ENCODE measurements around the gene MAB21L3. TPM values are rescaled to one million over a fixed set of nuclear protein-coding genes. Genes with fewer than 3 reads are reported as not detected.

MAB21L3 gene
- total RNA-seq, 1 experiment from 2014 or later, result 1.4 TPM

- ChIA-PET CTCF (no interaction called here), POLR2A (ENCODE audit: unreplicated experiment) (no interaction called here)
- Histone ChIP-seq H3K4me3 (ENCODE audit: low read length) (no peak overlapping the region), H3F3A (ENCODE audit: low read length, unreplicated experiment) (no peaks in the 10 kb centered on the region), H3K27ac (ENCODE audit: low read length) (no peak overlapping the region), H3K4me1 (ENCODE audit: insufficient read depth, low read length) (peaks cover 10% of the 10 kb centered on the region), H4K20me1 (ENCODE audit: low read length) (no peaks in the 10 kb centered on the region), H3K4me2 (ENCODE audit: low read length) (no peak overlapping the region), H3K9ac (ENCODE audit: low read length) (no peak overlapping the region), H3K79me2 (ENCODE audit: low read length) (no peaks in the 10 kb centered on the region), H3K27me3 (ENCODE audit: low read length) (no peaks in the 10 kb centered on the region), H3K9me3 (ENCODE audit: low read length) (peaks cover 15% of the 10 kb centered on the region; the same call in 1 of the 2 replicates), H3K9me2 (replicated peaks; ENCODE audit: low read length) (no peaks in the 10 kb centered on the region), H2AFZ (ENCODE audit: low read length) (no peak overlapping the region), H3K36me3 (ENCODE audit: low read depth, low read length) (no peaks in the 10 kb centered on the region)
- TF ChIP-seq EZH2 (IDR thresholded peaks at IDR 0.05; ENCODE audit: low read length, unreplicated experiment) (no peak), CTCF (conservative IDR thresholded peaks at IDR 0.05; ENCODE audit: low read depth, low read length) (no peak)
- no TSS peak for BruUV-seq (replicated peaks)
- ATAC-seq (no peak), DNase-seq (no peak)
- intact Hi-C loops (cut with micrococcal nuclease), result no loop called here
Observed at GRCh38 chr1:116091083-116091482, 20.1 kb upstream of the MAB21L3 start.

- H3K36me3 ChIP-seq (ENCODE audit: low read depth, low read length), result no peaks in the 10 kb centered on the region
- H3K4me3 ChIP-seq (ENCODE audit: low read length), result no peak overlapping the region
- no TSS peak for BruUV-seq (replicated peaks)
- H2AFZ ChIP-seq (ENCODE audit: low read length), result peak overlapping the region; percentile 37; the same call in 1 of the 2 replicates
- no peaks in the 10 kb centered on the region for H3K27me3 ChIP-seq (ENCODE audit: low read length)
- no peak; the same call in 1 of the 2 replicates for ATAC-seq
- no peaks in the 10 kb centered on the region for H3K79me2 ChIP-seq (ENCODE audit: low read length)
- H3K27ac ChIP-seq (ENCODE audit: low read length), result no peak overlapping the region
- peaks cover 15% of the 10 kb centered on the region; the same call in 1 of the 2 replicates for H3K9me3 ChIP-seq (ENCODE audit: low read length)
- no peaks in the 10 kb centered on the region for H3F3A ChIP-seq (ENCODE audit: low read length, unreplicated experiment)
- DNase-seq, result peak; percentile 41
- no peak overlapping the region for H3K4me2 ChIP-seq (ENCODE audit: low read length)
- H3K9me2 ChIP-seq (replicated peaks; ENCODE audit: low read length), result no peaks in the 10 kb centered on the region
- H4K20me1 ChIP-seq (ENCODE audit: low read length), result no peaks in the 10 kb centered on the region
- CTCF ChIA-PET, result no interaction called here
- peaks cover 10% of the 10 kb centered on the region for H3K4me1 ChIP-seq (ENCODE audit: insufficient read depth, low read length)
- no peak for TF ChIP-seq EZH2phosphoT487 (IDR thresholded peaks at IDR 0.05; ENCODE audit: borderline replicate concordance, low read length)
- no peak for TF ChIP-seq EZH2 (IDR thresholded peaks at IDR 0.05; ENCODE audit: low read length, unreplicated experiment)
- no peak for TF ChIP-seq CTCF (conservative IDR thresholded peaks at IDR 0.05; ENCODE audit: low read depth, low read length)
- intact Hi-C loops (cut with micrococcal nuclease), result no loop called here
- no peak overlapping the region for H3K9ac ChIP-seq (ENCODE audit: low read length)
- POLR2A ChIA-PET (ENCODE audit: unreplicated experiment), result no interaction called here
Observed at GRCh38 chr1:116092752-116093489, 18.3 kb upstream of the MAB21L3 start.

- CTCF ChIA-PET, result no interaction called here
- H3K9ac ChIP-seq (ENCODE audit: low read length), result no peak overlapping the region
- H3K36me3 ChIP-seq (ENCODE audit: low read depth, low read length), result no peaks in the 10 kb centered on the region
- TF ChIP-seq EZH2 (IDR thresholded peaks at IDR 0.05; ENCODE audit: low read length, unreplicated experiment), result no peak
- no peak for TF ChIP-seq EZH2phosphoT487 (IDR thresholded peaks at IDR 0.05; ENCODE audit: borderline replicate concordance, low read length)
- no peak for TF ChIP-seq CTCF (conservative IDR thresholded peaks at IDR 0.05; ENCODE audit: low read depth, low read length)
- intact Hi-C loops (cut with micrococcal nuclease), result no loop called here
- no peak overlapping the region for H2AFZ ChIP-seq (ENCODE audit: low read length)
- peaks cover 3% of the 10 kb centered on the region; the same call in 1 of the 2 replicates for H3K9me3 ChIP-seq (ENCODE audit: low read length)
- no peaks in the 10 kb centered on the region for H3K27me3 ChIP-seq (ENCODE audit: low read length)
- POLR2A ChIA-PET (ENCODE audit: unreplicated experiment), result no interaction called here
- no peak overlapping the region for H3K27ac ChIP-seq (ENCODE audit: low read length)
- no peaks in the 10 kb centered on the region for H3F3A ChIP-seq (ENCODE audit: low read length, unreplicated experiment)
- no peaks in the 10 kb centered on the region for H4K20me1 ChIP-seq (ENCODE audit: low read length)
- H3K9me2 ChIP-seq (replicated peaks; ENCODE audit: low read length), result no peaks in the 10 kb centered on the region
- no peak for ATAC-seq
- H3K4me2 ChIP-seq (ENCODE audit: low read length), result no peak overlapping the region
- H3K4me1 ChIP-seq (ENCODE audit: insufficient read depth, low read length), result peaks cover 10% of the 10 kb centered on the region
- BruUV-seq (replicated peaks), result no TSS peak
- H3K79me2 ChIP-seq (ENCODE audit: low read length), result no peaks in the 10 kb centered on the region
- no peak overlapping the region for H3K4me3 ChIP-seq (ENCODE audit: low read length)
- no peak for DNase-seq
Observed at GRCh38 chr1:116095027-116095426, 16.2 kb upstream of the MAB21L3 start.

All from PC-3 (cell line).